MCF 10A (cell line): ENCODE measurements around the gene SYT5. TPM values are rescaled to one million over a fixed set of nuclear protein-coding genes. Genes with fewer than 3 reads are reported as not detected.
A peak's percentile ranks its signal among the peaks of the same experiment; 100 is the strongest.

Experiments used
- Bru-seq: library from RNA; stranded (reverse); fragments of 400-500 nt; gene quantifications from one replicate; lab custom pipeline; 2021; lab: Mats Ljungman, UMichigan
- BruChase-seq, 2 experiments: library from RNA; stranded (reverse); fragments of 400-500 nt; gene quantifications; one replicate each; lab custom pipeline; 2021; lab: Mats Ljungman, UMichigan
- BruUV-seq: library from RNA; stranded (reverse); fragments of 400-500 nt; replicated peaks from 2 replicates; lab custom pipeline; 2021; lab: Mats Ljungman, UMichigan
- CTCF ChIA-PET: fragments of 300-600 bp; sonication (Branson Sonifier 250); formaldehyde crosslinking; extraction: SDS; loops from one replicate; lab custom pipeline; 2021; ENCODE audit warnings: antibody characterized with exemption, inconsistent platforms; lab: Yijun Ruan, JAX
- POLR2A ChIA-PET: fragments of 300-600, 350-650 bp; sonication (Branson Sonifier 250); formaldehyde crosslinking; extraction: SDS; loops from one replicate; lab custom pipeline; 2020; ENCODE audit warnings: antibody characterized with exemption, inconsistent platforms; lab: Yijun Ruan, JAX
- DNase-seq: peaks from one replicate; pipeline ENCODE4 v3.0.0-alpha.2; 2018; ENCODE audit not compliant: unreplicated experiment
- H3K27ac Mint-ChIP-seq: one replicate; pipeline ENCODE4 v1.8.0; 2022; ENCODE audit warnings: mild to moderate bottlenecking, low read depth, mixed read lengths; ENCODE audit not compliant: unreplicated experiment
- H3K27me3 Mint-ChIP-seq: one replicate; pipeline ENCODE4 v1.8.0; 2022; ENCODE audit warnings: mixed read lengths; ENCODE audit not compliant: insufficient read depth, unreplicated experiment
- H3K36me3 Mint-ChIP-seq: one replicate; pipeline ENCODE4 v1.8.0; 2022; ENCODE audit warnings: mild to moderate bottlenecking, moderate library complexity, mixed read lengths; ENCODE audit not compliant: insufficient read depth, unreplicated experiment
- H3K4me1 Mint-ChIP-seq: one replicate; pipeline ENCODE4 v1.8.0; 2022; ENCODE audit warnings: mixed read lengths; ENCODE audit not compliant: insufficient read depth, unreplicated experiment
- H3K4me3 Mint-ChIP-seq: one replicate; pipeline ENCODE4 v1.8.0; 2022; ENCODE audit warnings: mild to moderate bottlenecking, moderate library complexity, mixed read lengths; ENCODE audit not compliant: unreplicated experiment
- H3K9me3 Mint-ChIP-seq: one replicate; pipeline ENCODE4 v1.8.0; 2022; ENCODE audit warnings: mixed read lengths; ENCODE audit not compliant: unreplicated experiment
- CTCF ChIP-seq: fragments of 200-600 bp; IDR thresholded peaks from one replicate; pipeline ENCODE4 v1.8.0; 2022; ENCODE audit warnings: antibody characterized with exemption, mild to moderate bottlenecking; ENCODE audit not compliant: unreplicated experiment
- intact Hi-C: fragments of 100-400 bp; cut with micrococcal nuclease; formaldehyde crosslinking; loops from 2 replicates; pipeline ENCODE4 v1.14.1; 2022
- long read RNA-seq: library from polyadenylated mRNA; stranded (forward); transcript quantifications from one replicate; pipeline ENCODE4 v2.0.0, GENCODE V29; 2022
- total RNA-seq: library from RNA; stranded (reverse); gene quantifications from 2 replicates; pipeline ENCODE4 v1.2.3, GENCODE V29; 2022

SYT5 gene
- total RNA-seq = not detected in 2 replicates
- Bru-seq, nascent RNA = percentile 9 among the genes with signal in this experiment
- BruChase-seq, experiment 1, labeled RNA remaining after a 6-hour chase = percentile 32 among the genes with signal in this experiment
- BruChase-seq, experiment 2, labeled RNA remaining after a 2-hour chase = percentile 12 among the genes with signal in this experiment
- long read RNA-seq, partial matches to known transcripts = 1 of 4 reads
- long read RNA-seq, other reads (novel, unspliced or antisense) = 3 of 4 reads

- Mint-ChIP-seq H3K4me1 (peaks cover 10% of the 10 kb centered on the region), H3K27me3 (peaks cover 29% of the 10 kb centered on the region), H3K27ac (no peak within 1 kb of the TSS), H3K4me3 (no peak within 1 kb of the TSS), H3K9me3 (no peaks in the 10 kb centered on the region), H3K36me3 (peaks cover 6% of the 10 kb centered on the region)
- peak; percentile 51 for DNase-seq
- BruUV-seq = no TSS peak
- intact Hi-C loops = no loop called here
- TF ChIP-seq CTCF = no peak
- ChIA-PET POLR2A (interaction anchor here (0.6 to 1.6 kb wide), 8 partner anchors 10 to 176 kb away, joined by 3 to 6 read pairs (median 4); partner anchors contain the start of genes HSPBP1 and PPP6R1), CTCF (interaction anchor here (0.8 to 1.5 kb wide), 3 partner anchors 10 to 325 kb away, joined by 3 read pairs; partner anchors contain the start of gene TMEM238)
Observed at GRCh38 chr19:55179606-55180484, at the start of gene SYT5. SYT5 (minus strand) TSS chr19:55180289; CDS start chr19:55179041, 1,248 bp downstream.

- DNase-seq = no peak
- no peak overlapping the region for H3K4me3 Mint-ChIP-seq
- no peaks in the 10 kb centered on the region for H3K4me1 Mint-ChIP-seq
- ChIA-PET CTCF (interaction anchor here (0.6 kb wide), 1 partner anchor 16 kb away, joined by 3 read pairs; no protein-coding TSS in a partner anchor), POLR2A (no interaction called here)
- H3K27me3 Mint-ChIP-seq = no peaks in the 10 kb centered on the region
- H3K9me3 Mint-ChIP-seq = no peaks in the 10 kb centered on the region
- BruUV-seq = TSS peak; percentile 90
- no peak for TF ChIP-seq CTCF
- intact Hi-C loops = no loop called here
- H3K27ac Mint-ChIP-seq = no peak overlapping the region
- H3K36me3 Mint-ChIP-seq = peaks cover 54% of the 10 kb centered on the region
Observed at GRCh38 chr19:55229789-55230182, 49.7 kb upstream of the SYT5 start.

DNA sequence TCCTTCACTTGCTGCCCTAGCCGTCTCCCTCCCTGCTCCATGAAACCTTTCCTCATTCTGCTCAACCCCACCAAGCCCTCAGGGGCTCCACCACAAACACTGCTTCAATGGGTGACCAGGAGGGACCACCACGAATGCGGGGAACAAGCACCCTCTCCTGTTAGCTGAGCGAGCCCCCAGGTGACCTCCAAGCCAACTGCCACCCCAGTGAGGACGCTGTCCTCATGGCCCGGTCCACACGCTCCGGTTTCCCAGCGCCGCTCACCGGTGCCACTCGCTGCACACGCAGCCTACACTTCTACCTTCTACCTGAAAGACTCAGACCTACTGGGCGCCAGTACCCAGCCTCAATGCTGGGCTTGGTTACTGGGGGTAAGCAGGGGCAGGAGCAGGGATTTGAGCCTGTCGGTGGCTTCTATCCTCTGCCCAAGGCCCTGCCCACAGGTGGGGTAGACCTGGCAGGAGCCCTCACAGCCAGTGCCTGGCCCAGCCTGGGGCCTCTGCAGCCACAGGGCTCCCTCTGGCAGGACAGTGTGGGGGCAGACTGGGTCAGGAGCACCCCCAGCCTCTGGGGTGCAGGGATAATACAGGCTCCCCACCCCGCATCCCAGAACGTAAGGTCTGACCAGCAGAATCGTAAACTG lies 49.2 kb upstream of the SYT5 start:
- no peaks in the 10 kb centered on the region for H3K9me3 Mint-ChIP-seq
- ChIA-PET CTCF (interaction anchor here (0.6 kb wide), 1 partner anchor 17 kb away, joined by 3 read pairs; no protein-coding TSS in a partner anchor), POLR2A (no interaction called here)
- no peak overlapping the region for H3K4me3 Mint-ChIP-seq
- H3K36me3 Mint-ChIP-seq = peaks cover 49% of the 10 kb centered on the region
- no peak overlapping the region for H3K27ac Mint-ChIP-seq
- no peak for TF ChIP-seq CTCF
- intact Hi-C loops = no loop called here
- no peaks in the 10 kb centered on the region for H3K27me3 Mint-ChIP-seq
- no peaks in the 10 kb centered on the region for H3K4me1 Mint-ChIP-seq
- BruUV-seq = no TSS peak
- DNase-seq = no peak
